H9 (cell line): ENCODE data around the gene FCER1G. TPM values are rescaled to one million over a fixed set of nuclear protein-coding genes. Genes with fewer than 3 reads are reported as not detected.
A peak's percentile ranks its signal among the peaks of the same experiment; 100 is the strongest.

Experiments used
- DNase-seq: peaks from one replicate; pipeline ENCODE4 v3.0.0-alpha.2; 2017
- H2AFZ ChIP-seq: one replicate; pipeline ENCODE4 v1.6.1; 2013; ENCODE audit warnings: mild to moderate bottlenecking, low read length, control low read depth, moderate library complexity
- H2AK5ac ChIP-seq: 2 replicates; pipeline ENCODE4 v1.6.1; 2013; ENCODE audit warnings: low read length, control low read depth, mixed read lengths; ENCODE audit not compliant: insufficient read length
- H2BK120ac ChIP-seq: one replicate; pipeline ENCODE4 v1.6.1; 2013; ENCODE audit warnings: low read depth, mild to moderate bottlenecking, low read length, control low read depth, inconsistent platforms; ENCODE audit not compliant: poor library complexity, severe bottlenecking
- H2BK12ac ChIP-seq: 2 replicates; pipeline ENCODE4 v1.6.1; 2013; ENCODE audit warnings: low read length, control low read depth, mixed read lengths, low read depth; ENCODE audit not compliant: insufficient read length
- H2BK15ac ChIP-seq: 2 replicates; pipeline ENCODE4 v1.6.1; 2013; ENCODE audit warnings: low read depth, low read length, control low read depth
- H2BK20ac ChIP-seq: one replicate; pipeline ENCODE4 v1.6.1; 2013; ENCODE audit warnings: low read depth, mild to moderate bottlenecking, low read length, control low read depth, inconsistent platforms; ENCODE audit not compliant: poor library complexity, severe bottlenecking
- H2BK5ac ChIP-seq: 2 replicates; pipeline ENCODE4 v1.6.1; 2013; ENCODE audit warnings: low read length, control low read depth, mixed read lengths; ENCODE audit not compliant: insufficient read length
- H3K14ac ChIP-seq: 2 replicates; pipeline ENCODE4 v1.6.1; 2013; ENCODE audit warnings: low read length, control low read depth; ENCODE audit not compliant: insufficient read depth
- H3K18ac ChIP-seq: 2 replicates; pipeline ENCODE4 v1.6.1; 2013; ENCODE audit warnings: low read depth, mild to moderate bottlenecking, mixed read lengths, low read length, control low read depth; ENCODE audit not compliant: insufficient read length
- H3K23ac ChIP-seq: 2 replicates; pipeline ENCODE4 v1.6.1; 2013; ENCODE audit warnings: low read length, control low read depth, mixed read lengths, low read depth; ENCODE audit not compliant: insufficient read length
- H3K23me2 ChIP-seq: 2 replicates; pipeline ENCODE4 v1.6.1; 2013; ENCODE audit warnings: low read depth, mild to moderate bottlenecking, mixed read lengths, low read length, control low read depth; ENCODE audit not compliant: insufficient read length, poor library complexity, severe bottlenecking
- H3K27ac ChIP-seq: 2 replicates; pipeline ENCODE4 v1.5.1; 2013; ENCODE audit warnings: low read length, control low read depth, mixed read lengths, low read depth; ENCODE audit not compliant: insufficient read length
- H3K27me3 ChIP-seq: 2 replicates; pipeline ENCODE4 v1.6.1; 2013; ENCODE audit warnings: low read length, control low read depth, inconsistent platforms; ENCODE audit not compliant: insufficient read depth
- H3K4ac ChIP-seq: 2 replicates; pipeline ENCODE4 v1.6.1; 2013; ENCODE audit warnings: low read depth, mild to moderate bottlenecking, control low read depth, inconsistent platforms, low read length, moderate library complexity
- H3K4me1 ChIP-seq: 2 replicates; pipeline ENCODE4 v1.6.1; 2013; ENCODE audit warnings: low read length, control low read depth, inconsistent platforms; ENCODE audit not compliant: insufficient read depth
- H3K4me2 ChIP-seq: 2 replicates; pipeline ENCODE4 v1.6.1; 2013; ENCODE audit warnings: low read length, control low read depth, mixed read lengths; ENCODE audit not compliant: insufficient read length, insufficient read depth
- H3K56ac ChIP-seq: 2 replicates; pipeline ENCODE4 v1.6.1; 2013; ENCODE audit warnings: low read depth, mild to moderate bottlenecking, mixed read lengths, low read length, control low read depth; ENCODE audit not compliant: insufficient read length
- H3K79me1 ChIP-seq: 2 replicates; pipeline ENCODE4 v1.6.1; 2013; ENCODE audit warnings: low read depth, mild to moderate bottlenecking, moderate library complexity, low read length, control low read depth, inconsistent platforms; ENCODE audit not compliant: insufficient read depth, poor library complexity, severe bottlenecking
- H3K79me2 ChIP-seq: 2 replicates; pipeline ENCODE4 v1.6.1; 2013; ENCODE audit warnings: low read length, control low read depth, inconsistent platforms; ENCODE audit not compliant: insufficient read depth
- H3K9ac ChIP-seq: 2 replicates; pipeline ENCODE4 v1.6.1; 2013; ENCODE audit warnings: low read length, control low read depth, mixed read lengths; ENCODE audit not compliant: insufficient read length; ENCODE audit errors: extremely low read depth
- H3K9me3 ChIP-seq: one replicate; pipeline ENCODE4 v1.6.1; 2013; ENCODE audit warnings: low read depth, low read length, inconsistent platforms; ENCODE audit not compliant: control insufficient read depth
- H3T11ph ChIP-seq: one replicate; pipeline ENCODE4 v1.6.1; 2013; ENCODE audit warnings: mild to moderate bottlenecking, low read length, control low read depth, inconsistent platforms
- H4K20me1 ChIP-seq: one replicate; pipeline ENCODE4 v1.6.1; 2013; ENCODE audit not compliant: control insufficient read depth, insufficient read length, insufficient read depth
- H4K5ac ChIP-seq: 2 replicates; pipeline ENCODE4 v1.6.1; 2013; ENCODE audit warnings: low read depth, mild to moderate bottlenecking, mixed read lengths, low read length, control low read depth; ENCODE audit not compliant: insufficient read length
- H4K8ac ChIP-seq: replicated peaks from 2 replicates; pipeline ENCODE4 v1.6.1; 2013; ENCODE audit warnings: low read length, control low read depth, mixed read lengths, low read depth; ENCODE audit not compliant: insufficient read length
- H4K91ac ChIP-seq: 2 replicates; pipeline ENCODE4 v1.6.1; 2013; ENCODE audit warnings: low read depth, mild to moderate bottlenecking, moderate library complexity, mixed read lengths, low read length, control low read depth; ENCODE audit not compliant: insufficient read length
- H3K27ac Mint-ChIP-seq, 3 experiments: 2 replicates in 2 of 3; 3 replicates in 1 of 3; pipeline ENCODE4 v1.8.0; 2020 to 2021; ENCODE audit warnings: mixed read lengths in 3 of 3, mild to moderate bottlenecking in 1 of 3, moderate library complexity in 1 of 3
- H3K27me3 Mint-ChIP-seq: 2 replicates; pipeline ENCODE4 v1.8.0; 2021; ENCODE audit warnings: low read depth, mild to moderate bottlenecking, moderate library complexity, mixed read lengths
- H3K36me3 Mint-ChIP-seq, 3 experiments: 2 replicates in 2 of 3; 3 replicates in 1 of 3; pipeline ENCODE4 v1.8.0; 2020 to 2021; ENCODE audit warnings: low read depth in 3 of 3, mixed read lengths in 3 of 3; ENCODE audit not compliant: insufficient read depth in 1 of 3
- H3K4me1 Mint-ChIP-seq, 2 experiments: 2 replicates each; pipeline ENCODE4 v1.8.0; 2020; ENCODE audit warnings: mixed read lengths in 2 of 2
- H3K4me3 Mint-ChIP-seq, 2 experiments: 2 replicates in 1 of 2; 3 replicates in 1 of 2; pipeline ENCODE4 v1.8.0; 2020 to 2021; ENCODE audit warnings: mild to moderate bottlenecking in 2 of 2, mixed read lengths in 2 of 2, moderate library complexity in 1 of 2
- H3K9me3 Mint-ChIP-seq, 2 experiments: 2 replicates in 1 of 2; 3 replicates in 1 of 2; pipeline ENCODE4 v1.8.0; 2020; ENCODE audit warnings: mild to moderate bottlenecking in 2 of 2, mixed read lengths in 2 of 2, moderate library complexity in 1 of 2
- CTCF ChIP-seq: fragments of 200-600 bp; sonication (generic); conservative IDR thresholded peaks from 3 replicates; pipeline ENCODE4 v1.8.0; 2021; ENCODE audit warnings: antibody characterized with exemption, mild to moderate bottlenecking
- WGBS: extraction: QIAGEN DNeasy Blood & Tissue Kit; methylation state at CpG from one replicate; pipeline ENCODE4 v1.1.7; 2013; ENCODE audit warnings: missing lambda C conversion rate, low lambda C conversion rate, mixed read lengths; ENCODE audit not compliant: insufficient read length; ENCODE audit errors: extremely low coverage; 5-methylcytosine and 5-hydroxymethylcytosine counted together
- total RNA-seq: library from RNA; stranded (reverse); gene quantifications from 2 replicates; pipeline ENCODE4 v1.2.1, GENCODE V29; 2021

Gene FCER1G
- total RNA-seq, 1 experiment from 2014 or later: 0.90 TPM

- H3K14ac ChIP-seq: no peak overlapping the region
- H3K9me3 ChIP-seq: no peaks in the 10 kb centered on the region
- H3K79me1 ChIP-seq: no peaks in the 10 kb centered on the region
- no peak overlapping the region for H3T11ph ChIP-seq
- no peak for DNase-seq
- no peak overlapping the region for H4K91ac ChIP-seq
- no peak overlapping the region for H4K5ac ChIP-seq
- WGBS: no CpG with 5 or more reads among the region's 5 CpGs
- Mint-ChIP-seq H3K36me3 (peaks cover 9 to 22% (median 15%) of the 10 kb centered on the region in 3 experiments; a peak in 6 of 7 replicates), H3K9me3 (no peaks in the 10 kb centered on the region; a peak in 1 of 5 replicates), H3K27ac (peak overlapping the region; percentile 86 to 99 (median 91)), H3K27me3 (no peaks in the 10 kb centered on the region), H3K4me1 (peaks cover 57 to 68% of the 10 kb centered on the region in 2 experiments), H3K4me3 (peak overlapping the region in 1 of 2 experiments; percentile 91; a peak in 3 of 5 replicates)
- no peak overlapping the region for H3K4ac ChIP-seq
- peaks cover 7% of the 10 kb centered on the region for H3K23me2 ChIP-seq
- H3K23ac ChIP-seq: no peak overlapping the region
- no peaks in the 10 kb centered on the region for H4K20me1 ChIP-seq
- no peak for TF ChIP-seq CTCF
- H2BK5ac ChIP-seq: no peak overlapping the region
- H3K79me2 ChIP-seq: no peaks in the 10 kb centered on the region
- H2BK12ac ChIP-seq: no peak overlapping the region
- peak overlapping the region; percentile 27 for H3K4me2 ChIP-seq
- H3K4me1 ChIP-seq: peaks cover 24% of the 10 kb centered on the region
- H3K27me3 ChIP-seq: no peaks in the 10 kb centered on the region; the same call in 1 of the 2 replicates
- H2BK120ac ChIP-seq: no peak overlapping the region
- no peak overlapping the region for H4K8ac ChIP-seq
- no peak overlapping the region for H3K56ac ChIP-seq
- H3K18ac ChIP-seq: no peak overlapping the region
- no peak overlapping the region for H2BK20ac ChIP-seq
- no peak overlapping the region for H3K9ac ChIP-seq
- H2AFZ ChIP-seq: no peak overlapping the region
- no peak overlapping the region for H3K27ac ChIP-seq
- no peak overlapping the region for H2BK15ac ChIP-seq
- H2AK5ac ChIP-seq: no peak overlapping the region
These were observed 15.5 kb upstream of the FCER1G start for GRCh38 chr1:161199506-161200139.
